NCI-H2029 (cell line): ENCODE results near the gene MRPS34.

Experiments used
- DNase-seq: peaks from one replicate; lab custom pipeline; 2025; lab: John Stamatoyannopoulos, UW

MRPS34 gene

GRCh38 chr16:1769402-1770300 is 3.3 kb downstream of the MRPS34 start:
- no peak for DNase-seq

- DNase-seq, result no peak
Measured at GRCh38 chr16:1768767-1769401, 4.0 kb downstream of the MRPS34 start.

- no peak for DNase-seq
Measured at GRCh38 chr16:1768061-1768766, 4.7 kb downstream of the MRPS34 start.

- DNase-seq, result no peak
Measured at GRCh38 chr16:1767116-1767994, 5.6 kb downstream of the MRPS34 start.

DNA sequence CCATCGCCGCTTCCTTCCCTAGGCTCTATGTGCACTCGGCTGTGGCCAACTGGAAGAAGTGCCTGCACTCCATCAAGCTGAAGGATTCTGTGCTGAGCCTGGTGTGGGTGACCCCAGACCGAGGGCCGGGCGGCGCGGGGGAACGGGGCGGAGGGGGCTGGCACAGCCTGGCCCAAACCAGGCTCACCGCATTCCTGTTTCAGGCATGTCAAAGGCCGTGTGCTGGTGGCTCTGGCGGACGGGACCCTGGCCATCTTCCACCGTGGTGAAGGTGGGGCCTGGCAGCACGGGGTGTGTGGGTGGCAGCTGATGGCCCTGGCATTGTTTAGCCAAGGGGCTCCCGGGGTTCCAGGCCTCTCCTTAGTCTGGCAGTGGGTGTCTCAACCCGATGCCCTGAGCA is 6.2 kb downstream of the MRPS34 start:
- no peak for DNase-seq

GRCh38 chr16:1766231-1766630 is 6.7 kb downstream of the MRPS34 start:
- no peak for DNase-seq

- DNase-seq, result no peak
Measured at GRCh38 chr16:1765826-1766225, 7.1 kb downstream of the MRPS34 start.

GRCh38 chr16:1764971-1765370 is 8.0 kb downstream of the MRPS34 start:
- DNase-seq, result no peak

- DNase-seq, result no peak
Measured at GRCh38 chr16:1763521-1764511, 9.1 kb downstream of the MRPS34 start.

DNA sequence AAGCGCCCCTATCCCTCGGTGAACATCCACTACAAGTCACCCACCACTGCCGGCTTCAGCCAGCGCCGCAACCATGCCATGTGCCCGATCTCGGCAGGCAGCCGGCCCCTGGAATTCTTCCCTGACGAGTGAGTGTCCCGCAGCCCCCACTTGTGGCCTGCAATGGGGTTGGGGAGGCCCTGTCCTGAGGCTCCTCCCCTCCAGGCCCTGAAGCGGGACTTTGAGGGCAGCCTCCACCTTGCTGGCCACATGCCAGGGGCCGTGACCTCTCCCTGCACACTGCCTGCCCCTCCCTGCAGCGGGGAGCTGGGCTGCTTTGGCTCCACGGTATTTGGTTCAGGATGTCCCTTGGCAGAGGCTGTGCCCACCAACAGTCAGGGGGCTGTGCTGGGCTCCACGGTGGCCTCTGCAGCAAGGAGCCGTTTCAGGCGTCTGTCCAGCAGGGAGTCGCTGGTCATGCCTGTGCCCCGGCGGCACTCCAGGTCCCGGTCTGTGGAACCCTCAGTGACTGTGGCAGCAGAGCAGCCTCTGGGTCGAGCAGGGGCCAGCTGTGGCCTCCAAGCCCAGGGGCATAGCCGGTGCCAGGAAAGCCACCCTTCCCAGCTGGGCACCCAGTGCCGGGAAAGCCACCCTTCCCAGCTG is 9.9 kb downstream of the MRPS34 start:
- no peak for DNase-seq

- DNase-seq, result no peak
Measured at GRCh38 chr16:1762196-1762878, 10.6 kb downstream of the MRPS34 start.

DNA sequence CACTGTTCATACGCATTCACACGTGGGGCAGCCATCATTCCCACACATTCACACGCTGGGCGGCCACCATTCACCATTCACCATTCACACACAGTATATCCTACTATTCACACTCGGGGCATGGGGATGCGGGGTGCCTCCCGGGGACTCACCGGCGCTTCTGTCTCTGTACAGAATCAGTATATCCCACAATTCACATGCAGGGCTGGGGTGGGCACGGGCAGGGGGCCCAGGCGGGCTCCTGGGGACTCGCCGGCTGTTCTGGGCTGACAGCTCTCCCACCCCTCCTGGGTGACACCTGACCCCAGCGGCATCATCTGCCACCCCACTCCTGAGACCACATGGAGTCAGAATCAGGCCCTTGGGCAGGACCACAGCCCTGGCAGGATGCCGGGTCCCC is 11.2 kb downstream of the MRPS34 start:
- no peak for DNase-seq

DNA sequence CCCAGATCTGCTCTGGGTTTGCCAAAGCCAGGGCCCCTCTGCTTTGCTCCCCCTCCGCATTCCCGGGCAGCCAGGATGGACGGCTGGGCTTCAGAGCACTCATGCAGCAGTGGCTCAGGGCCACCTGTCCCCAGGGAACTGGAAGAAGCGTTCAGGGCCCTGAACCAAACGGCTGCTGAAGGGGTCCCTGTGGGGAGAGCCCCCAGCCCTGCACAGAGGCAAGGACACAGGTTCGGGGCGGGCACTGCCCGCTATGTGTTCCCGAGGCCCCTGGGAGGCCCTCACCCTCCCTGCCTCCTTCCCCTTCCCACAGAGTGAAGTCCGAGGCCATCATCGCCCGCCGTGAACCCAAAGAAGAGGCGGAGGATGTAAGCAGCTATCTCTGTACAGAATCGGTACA is 12.0 kb downstream of the MRPS34 start:
- no peak for DNase-seq

- DNase-seq, result no peak
Measured at GRCh38 chr16:1759511-1759910, 13.4 kb downstream of the MRPS34 start.

- no peak for DNase-seq
Measured at GRCh38 chr16:1758923-1759322, 14.0 kb downstream of the MRPS34 start.

DNA sequence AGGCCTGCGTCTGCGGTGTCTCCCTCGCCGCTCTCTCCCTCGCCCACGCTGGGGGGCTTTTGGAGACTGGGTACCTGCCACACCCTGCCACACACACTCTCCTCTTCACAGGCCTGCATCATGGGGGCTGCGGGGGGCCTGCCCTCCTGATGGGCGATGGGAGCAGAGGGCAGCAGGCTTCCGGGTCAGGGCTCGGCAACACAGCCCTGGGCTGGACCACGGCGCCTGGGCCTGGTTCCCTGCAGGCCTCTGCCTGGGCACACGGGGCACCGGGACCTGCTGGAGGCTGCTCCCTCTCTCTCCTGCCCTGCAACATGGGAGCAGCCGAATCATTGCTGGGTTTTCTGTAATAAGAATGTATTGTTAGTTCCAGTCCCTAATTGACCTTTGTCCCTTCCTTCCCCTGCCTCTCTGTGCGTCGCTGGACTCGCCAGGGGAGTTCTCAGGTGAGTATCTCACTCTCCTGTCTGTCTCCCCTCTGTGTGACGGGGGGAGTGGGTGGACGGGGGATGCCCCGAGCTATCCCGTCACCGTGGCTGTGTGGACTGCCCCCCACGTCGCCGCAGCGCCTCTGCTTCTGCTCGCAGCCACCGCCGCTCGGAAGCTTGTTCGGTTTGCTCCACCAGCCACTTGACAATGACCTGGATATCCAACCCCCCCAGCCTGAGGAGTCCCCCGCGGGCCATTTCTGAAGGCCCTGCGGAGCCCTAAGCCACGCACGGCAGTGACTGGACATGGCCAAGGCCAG is 15.0 kb downstream of the MRPS34 start:
- no peak for DNase-seq

- DNase-seq, result no peak
Measured at GRCh38 chr16:1754204-1754603, 18.7 kb downstream of the MRPS34 start.

DNA sequence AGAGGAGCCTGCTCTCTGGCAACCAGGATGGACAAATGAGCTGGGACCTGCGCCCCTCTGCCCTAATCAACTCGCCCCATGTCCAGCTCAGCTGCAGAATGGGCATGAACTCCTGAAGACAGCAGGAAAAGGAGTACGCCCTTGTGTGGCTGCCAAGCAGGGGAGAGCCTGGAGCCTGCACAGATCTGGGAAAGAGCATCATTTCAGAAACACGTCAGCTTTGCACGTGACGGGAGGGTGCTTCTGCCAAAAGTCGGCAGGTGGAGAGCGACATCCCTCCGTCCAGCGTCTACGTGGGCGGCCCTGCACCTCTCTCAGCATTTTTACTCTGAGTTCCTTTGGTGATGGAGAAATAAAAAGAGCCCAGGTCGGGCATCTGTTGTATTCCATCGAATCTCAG is 20.1 kb downstream of the MRPS34 start:
- no peak for DNase-seq

DNA sequence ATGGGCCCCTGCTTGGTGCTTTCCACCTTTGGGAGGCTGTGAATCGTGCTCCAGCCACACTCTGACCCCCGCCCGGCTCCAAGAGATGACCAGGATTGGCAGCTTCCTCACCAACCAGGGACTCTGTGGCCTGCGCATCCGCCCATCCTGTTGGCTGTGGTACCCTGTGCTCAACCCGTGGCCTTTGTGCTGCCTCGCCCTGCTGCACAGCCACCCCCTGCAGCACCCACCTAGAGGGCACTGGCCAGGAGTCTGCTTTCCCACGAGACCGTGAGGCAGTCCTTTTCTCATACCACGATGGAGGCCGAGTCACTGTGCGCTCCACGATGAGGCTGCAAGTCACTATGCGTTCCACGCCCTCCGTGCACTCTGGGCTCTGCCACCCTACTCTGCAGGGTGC is 21.0 kb downstream of the MRPS34 start:
- DNase-seq, result no peak
